Left forelimb (tissue), 1 donor: Measurements from ENCODE around the gene RADIL.

Experiments used
- DNase-seq: peaks from one replicate; pipeline ENCODE4 v3.0.0-alpha.2; 2018; ENCODE audit warnings: low spot score

The RADIL gene

DNA sequence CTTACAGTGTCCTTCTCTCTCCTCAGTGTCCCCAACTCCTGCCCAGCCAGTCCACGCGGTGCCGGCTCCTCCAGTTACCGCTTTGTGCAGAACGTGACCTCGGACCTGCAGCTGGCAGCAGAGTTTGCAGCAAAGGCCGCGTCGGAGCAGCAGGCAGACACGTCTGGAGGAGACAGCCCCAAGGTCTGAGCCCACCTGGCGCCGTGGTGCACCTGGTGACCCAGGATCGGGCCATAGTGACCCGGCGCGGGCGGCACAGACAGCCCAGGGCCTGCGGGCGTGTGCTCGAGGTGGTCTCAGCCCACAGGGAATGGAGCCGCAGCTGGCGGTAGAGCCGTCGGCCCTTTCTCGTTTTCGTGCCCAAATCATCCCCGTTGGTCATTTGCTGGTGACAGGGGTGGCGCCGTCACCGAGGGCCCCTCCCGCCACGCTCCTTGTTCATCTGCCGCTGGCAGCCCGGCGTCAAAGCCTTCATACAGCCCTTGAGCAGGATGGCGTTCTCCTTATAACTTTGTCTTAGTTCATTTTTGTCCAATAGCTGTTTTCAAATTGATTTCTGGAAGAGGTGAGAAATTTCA, 129.0 kb downstream of the RADIL start:
- no peak for DNase-seq

GRCh38 chr7:4753598-4754432, 129.7 kb downstream of the RADIL start:
- DNase-seq, result no peak

DNA sequence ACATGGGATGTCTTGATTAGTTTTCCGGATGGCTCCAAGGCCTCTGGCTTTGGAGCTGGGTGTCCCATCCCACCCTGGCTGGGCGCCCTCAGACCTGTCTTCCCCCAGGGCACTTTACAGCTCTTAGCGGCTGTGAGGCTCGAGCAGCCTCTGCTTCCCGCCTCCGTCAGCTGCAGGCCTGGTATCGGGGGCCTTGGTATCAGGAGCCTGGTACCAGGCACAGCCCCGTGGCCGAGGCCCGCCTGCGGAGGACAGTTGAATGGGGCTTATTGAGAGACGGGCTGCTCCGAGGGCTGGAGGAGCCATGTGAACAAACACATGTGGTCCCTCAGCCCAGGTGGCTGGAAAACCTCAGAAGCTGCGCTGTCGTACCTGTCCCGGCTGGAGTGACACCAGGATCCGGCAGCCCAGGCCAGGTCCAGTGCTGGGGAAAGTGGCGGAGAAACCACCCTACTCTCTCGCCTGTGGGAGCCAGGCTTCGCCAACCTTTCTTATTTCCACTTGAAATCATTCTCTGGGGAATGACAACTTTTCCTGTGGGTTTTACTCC, 132.0 kb downstream of the RADIL start:
- DNase-seq, result no peak

- DNase-seq, result no peak
These were observed 133.7 kb downstream of the RADIL start for GRCh38 chr7:4749798-4750197.

- no peak for DNase-seq
These were observed 134.2 kb downstream of the RADIL start for GRCh38 chr7:4749363-4749762.
